HG02973 (cell line): ENCODE measurements around the gene MPPED2.

Experiments used
- ATAC-seq: cut with Tn5 transposase; IDR thresholded peaks from one replicate; pipeline ENCODE4 v1.9.1; 2021; ENCODE audit warnings: moderate library complexity; ENCODE audit not compliant: unreplicated experiment

The MPPED2 gene

GRCh38 chr11:30455025-30455424 lies 131.1 kb downstream of the MPPED2 start:
- no peak for ATAC-seq

- no peak for ATAC-seq
Measured at GRCh38 chr11:30454541-30454940, 131.6 kb downstream of the MPPED2 start.

- ATAC-seq = no peak
Measured at GRCh38 chr11:30454111-30454510, 132.0 kb downstream of the MPPED2 start.

- ATAC-seq = no peak
Measured at GRCh38 chr11:30453705-30454104, 132.4 kb downstream of the MPPED2 start.

DNA sequence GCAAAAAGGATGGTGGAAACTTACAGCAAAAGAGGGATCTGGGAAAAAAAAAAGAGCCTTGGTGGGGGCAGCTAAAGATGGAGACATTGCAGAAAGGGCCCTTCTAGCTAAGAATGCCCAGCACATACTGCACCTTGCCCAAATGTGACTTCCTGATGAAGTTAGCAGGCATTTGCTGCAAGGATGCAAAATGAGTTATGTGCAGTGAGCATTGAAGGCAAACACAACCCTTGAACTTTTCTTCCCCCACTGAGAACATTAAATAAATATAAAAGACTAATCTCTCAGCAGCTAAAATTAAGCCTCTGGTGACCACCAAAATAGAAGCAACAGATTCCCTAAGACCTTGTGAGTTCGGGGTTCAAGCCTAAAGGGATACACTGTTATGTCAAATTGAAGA lies 133.3 kb downstream of the MPPED2 start:
- no peak for ATAC-seq

GRCh38 chr11:30452114-30452513 lies 134.0 kb downstream of the MPPED2 start:
- ATAC-seq = no peak

DNA sequence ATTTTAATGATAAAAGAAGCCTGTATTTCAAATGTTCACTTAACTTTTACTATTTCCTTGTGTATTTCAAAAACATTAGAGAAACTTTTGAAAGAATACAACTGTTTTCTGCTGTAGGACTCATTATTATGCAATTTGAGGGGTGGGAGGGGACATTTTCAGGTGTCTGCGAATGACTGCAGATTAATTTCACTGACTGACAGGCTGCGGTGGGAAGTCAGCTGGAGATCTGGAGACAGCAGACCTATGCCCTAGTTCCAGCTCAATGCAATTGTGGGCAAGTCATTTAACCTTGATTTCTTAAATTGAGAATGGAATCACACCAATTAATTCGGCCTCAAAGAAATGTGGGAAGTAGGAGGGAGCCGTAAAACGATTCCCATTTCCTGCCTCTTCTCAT lies 134.5 kb downstream of the MPPED2 start:
- no peak for ATAC-seq

- ATAC-seq = no peak
Measured at GRCh38 chr11:30451167-30451566, 135.0 kb downstream of the MPPED2 start.

GRCh38 chr11:30447058-30447640 lies 139.0 kb downstream of the MPPED2 start:
- no peak for ATAC-seq

DNA sequence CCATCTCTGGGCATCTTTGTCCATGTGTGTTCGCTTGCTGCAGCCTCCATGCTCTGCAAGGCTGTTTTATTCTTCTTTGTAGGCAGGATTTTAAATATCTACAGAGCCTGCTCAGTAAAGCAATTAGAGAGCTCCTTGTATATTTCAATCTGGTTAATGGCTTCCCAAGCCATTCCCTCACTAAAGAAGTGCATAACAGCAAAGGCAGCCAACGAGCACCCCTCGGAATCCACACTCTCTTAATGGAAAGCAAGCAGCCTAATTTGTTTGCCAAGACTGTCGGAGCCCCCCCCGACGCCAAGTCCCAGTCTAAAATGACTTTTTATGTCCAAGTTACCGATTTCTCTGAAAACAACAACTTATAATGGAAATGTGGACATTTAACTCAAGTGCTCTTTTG lies 139.6 kb downstream of the MPPED2 start:
- ATAC-seq = no peak

GRCh38 chr11:30445056-30445455 lies 141.1 kb downstream of the MPPED2 start:
- ATAC-seq = no peak

DNA sequence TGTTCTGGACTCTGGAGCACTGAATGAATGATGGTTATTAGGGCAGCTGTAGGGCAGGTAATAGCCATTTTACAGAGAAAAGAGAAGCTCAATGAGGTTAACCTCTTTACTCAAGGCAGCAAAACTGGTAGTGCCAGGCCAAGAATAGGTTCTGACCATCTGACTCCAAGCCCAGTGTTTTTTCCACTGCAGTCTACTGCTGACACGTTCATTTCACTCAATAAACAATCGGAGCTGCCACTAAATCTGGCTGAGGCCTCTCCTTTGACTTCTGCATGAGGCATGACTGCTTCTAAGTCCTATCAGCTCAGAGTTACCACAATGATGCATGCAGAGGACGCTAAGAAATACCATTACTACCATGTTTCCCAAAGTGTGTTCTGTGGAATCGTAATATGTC lies 145.6 kb downstream of the MPPED2 start:
- ATAC-seq = no peak

DNA sequence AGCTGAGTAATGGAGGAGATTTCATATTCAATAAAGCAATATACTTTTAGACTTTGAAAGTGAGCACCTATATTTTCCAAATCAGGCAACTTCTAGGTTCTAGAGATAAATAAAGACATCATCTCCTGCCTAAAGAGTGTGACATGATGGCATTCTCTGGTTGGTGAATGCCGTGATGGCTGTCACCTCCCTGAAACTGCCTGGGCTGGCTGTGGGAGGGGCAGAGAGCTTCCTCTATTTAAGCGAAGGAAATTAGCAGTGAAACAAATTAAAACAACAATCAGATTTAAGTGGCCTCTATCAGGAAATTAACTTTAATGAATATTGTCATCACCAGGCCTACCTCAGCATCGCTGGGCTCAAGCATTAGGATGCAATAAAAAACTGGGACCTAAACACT lies 149.4 kb downstream of the MPPED2 start:
- ATAC-seq = no peak

GRCh38 chr11:30435488-30435887 lies 150.7 kb downstream of the MPPED2 start:
- ATAC-seq = no peak

- no peak for ATAC-seq
Measured at GRCh38 chr11:30434901-30435300, 151.3 kb downstream of the MPPED2 start.

GRCh38 chr11:30433831-30434230 lies 152.3 kb downstream of the MPPED2 start:
- ATAC-seq = no peak

DNA sequence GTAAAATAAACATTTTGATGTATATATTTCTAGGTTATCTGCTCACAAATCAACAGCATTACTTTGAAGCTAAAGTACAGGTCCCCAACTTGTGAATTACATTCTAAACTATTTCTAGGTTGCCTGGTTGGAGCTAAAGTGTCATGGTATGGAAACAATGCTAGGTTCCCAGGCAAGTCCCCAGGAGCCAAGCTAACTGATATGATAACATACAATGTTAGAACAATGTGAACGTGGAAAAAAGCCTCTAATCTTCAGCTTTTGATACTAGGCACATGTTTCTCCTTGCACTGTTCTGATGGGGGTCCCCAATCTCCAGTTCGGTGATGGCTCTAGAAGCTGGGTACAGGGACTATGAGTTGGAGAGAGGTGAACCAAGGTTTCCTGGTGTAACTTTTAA lies 153.4 kb downstream of the MPPED2 start:
- no peak for ATAC-seq

GRCh38 chr11:30432178-30432577 lies 154.0 kb downstream of the MPPED2 start:
- no peak for ATAC-seq

GRCh38 chr11:30431127-30431814 lies 154.9 kb downstream of the MPPED2 start:
- ATAC-seq = no peak

- no peak for ATAC-seq
Measured at GRCh38 chr11:30429550-30429949, 156.6 kb downstream of the MPPED2 start.

- no peak for ATAC-seq
Measured at GRCh38 chr11:30426781-30427180, 159.4 kb downstream of the MPPED2 start.

GRCh38 chr11:30424844-30425243 lies 161.3 kb downstream of the MPPED2 start:
- no peak for ATAC-seq

- ATAC-seq = no peak
Measured at GRCh38 chr11:30424321-30424720, 161.8 kb downstream of the MPPED2 start.
